Measurements from ENCODE around the gene PKNOX1. TPM values are rescaled to one million over a fixed set of nuclear protein-coding genes. Genes with fewer than 3 reads are reported as not detected.

Gene PKNOX1
- total and polyA plus RNA-seq, 9 of the 15 experiments (the other 6 are each of a cell fraction or from before 2014, with no cell fraction given), result 8.8 to 25.9 (median 13.2) TPM

- no peak for TF ChIP-seq ZNF407 (IDR thresholded peaks at IDR 0.05; ENCODE audit: low read depth)
- peak; percentile 87; the same call in 1 of the 2 replicates for TF ChIP-seq FOXO4 (CRISPR knock-in tag; IDR thresholded peaks at IDR 0.05)
- 0 out of 2 replicates have a peak, but pooled peaks have one; percentile 45 for TF ChIP-seq MTF1 (CRISPR knock-in tag; IDR thresholded peaks at IDR 0.05; ENCODE audit: borderline replicate concordance)
- TF ChIP-seq NR1H2 (CRISPR knock-in tag; IDR thresholded peaks at IDR 0.05), result no peak
- TF ChIP-seq NR0B1 (IDR thresholded peaks at IDR 0.05; ENCODE audit: partially characterized antibody), result no peak
- no peak for TF ChIP-seq MYC (IDR thresholded peaks at IDR 0.05; ENCODE audit: low read depth, low read length)
- peak; percentile 66; the same call in 1 of the 2 replicates for TF ChIP-seq MYC (CRISPR knock-in tag; IDR thresholded peaks at IDR 0.05; ENCODE audit: borderline replicate concordance, low read depth)
- no peak for TF ChIP-seq THRAP3 (IDR thresholded peaks at IDR 0.05; ENCODE audit: borderline replicate concordance)
- peak; percentile 98 for TF ChIP-seq CREB3 (tag; conservative IDR thresholded peaks at IDR 0.05; ENCODE audit: low read depth)
- TF ChIP-seq MAFG (tag; conservative IDR thresholded peaks at IDR 0.05), result no peak
Observed at GRCh38 chr21:42970946-42971653, 3.3 kb upstream of the PKNOX1 start (continued).

Data from K562 (cell line).